Activated CD8-positive, alpha-beta T cell treated with anti-CD3 and anti-CD28 coated beads for 36 hours (primary cell): ENCODE results near the gene TRIL. TPM values are rescaled to one million over a fixed set of nuclear protein-coding genes. Genes with fewer than 3 reads are reported as not detected.

Experiments
- ATAC-seq: fragments of 200-7000 bp; cut with Tn5 transposase; one replicate; pipeline ENCODE4 v1.10.0; 2021; ENCODE audit warnings: mild to moderate bottlenecking, moderate library complexity
- CTCF ChIA-PET: fragments of 350-600 bp; sonication (Branson Sonifier 250); formaldehyde crosslinking; loops from one replicate; lab custom pipeline; 2021; ENCODE audit warnings: antibody characterized with exemption; lab: Charles Lee
- POLR2A ChIA-PET: fragments of 350-600 bp; sonication (Branson Sonifier 250); formaldehyde crosslinking; loops from one replicate; lab custom pipeline; 2021; ENCODE audit warnings: antibody characterized with exemption; lab: Charles Lee
- DNase-seq: peaks from one replicate; pipeline ENCODE4 v3.0.0-alpha.2; 2020
- H3K27ac Mint-ChIP-seq: one replicate; pipeline ENCODE4 v1.8.0; 2021; ENCODE audit warnings: mild to moderate bottlenecking, mixed read lengths
- H3K27me3 Mint-ChIP-seq: one replicate; pipeline ENCODE4 v1.8.0; 2021; ENCODE audit warnings: mixed read lengths
- H3K36me3 Mint-ChIP-seq: one replicate; pipeline ENCODE4 v1.8.0; 2021; ENCODE audit warnings: low read depth, mixed read lengths
- H3K4me1 Mint-ChIP-seq: one replicate; pipeline ENCODE4 v1.8.0; 2021; ENCODE audit warnings: low read depth, mixed read lengths
- H3K4me3 Mint-ChIP-seq: one replicate; pipeline ENCODE4 v1.8.0; 2021; ENCODE audit warnings: mild to moderate bottlenecking, moderate library complexity, mixed read lengths
- H3K9me3 Mint-ChIP-seq: one replicate; pipeline ENCODE4 v1.8.0; 2021; ENCODE audit warnings: mixed read lengths
- intact Hi-C: fragments of 100-400 bp; cut with micrococcal nuclease; formaldehyde crosslinking; loops from one replicate; pipeline ENCODE4 v1.10.0; 2022
- total RNA-seq, 2 experiments: library from RNA; stranded (reverse); gene quantifications; one replicate each; pipeline ENCODE4 v1.2.3, GENCODE V29; 2021
- TF ChIP-seq, protein P1 (sequence below): fragments of 200-600 bp; IDR thresholded peaks from one replicate; pipeline ENCODE4 v1.8.0; 2022; ENCODE audit warnings: antibody characterized with exemption, mild to moderate bottlenecking

TRIL gene
- total RNA-seq, 2 experiments from 2014 or later = not detected

- no peak overlapping the region for H3K27ac Mint-ChIP-seq
- H3K36me3 Mint-ChIP-seq = no peaks in the 10 kb centered on the region
Observed at GRCh38 chr7:28920424-28920823, 37.7 kb downstream of the TRIL start.

DNA sequence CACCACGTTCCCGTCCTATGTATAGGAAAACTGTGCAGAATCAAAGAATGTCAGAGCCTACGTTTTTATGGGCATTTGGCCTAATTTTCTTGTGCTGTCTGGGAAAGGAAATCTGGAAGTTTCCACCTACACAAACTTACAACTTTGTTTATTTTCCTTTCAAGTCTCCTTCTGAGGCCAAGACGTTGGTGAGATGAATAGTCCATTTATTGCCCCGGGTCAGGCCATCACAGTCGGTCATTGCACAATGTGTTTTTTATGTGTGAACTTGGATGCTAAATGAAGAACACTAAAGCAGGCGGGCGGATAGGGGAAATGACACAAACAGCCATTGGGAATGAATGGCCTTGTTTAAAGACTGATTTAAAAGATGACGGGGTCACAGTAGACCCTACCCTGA is 38.6 kb downstream of the TRIL start:
- Mint-ChIP-seq H3K4me3 (no peak overlapping the region), H3K27ac (no peak overlapping the region)
- CTCF ChIA-PET = interaction anchor here (3.1 to 9.8 kb wide), 5 partner anchors 14 to 488 kb away, joined by 13 to 331 read pairs (median 43); no protein-coding TSS in a partner anchor

More at GRCh38 chr7:28920424-28920823, 37.7 kb downstream of the TRIL start:
- DNase-seq (no peak), ATAC-seq (no peak)
- POLR2A ChIA-PET = interaction anchor here (1.1 kb wide), 1 partner anchor 8 kb away, joined by 3 read pairs; no protein-coding TSS in a partner anchor
- CTCF ChIA-PET = interaction anchor here (0.6 to 9.8 kb wide), 12 partner anchors 8 to 488 kb away, joined by 3 to 331 read pairs (median 22); partner anchors contain the start of gene TRIL
- Mint-ChIP-seq H3K4me3 (no peak overlapping the region), H3K9me3 (no peaks in the 10 kb centered on the region), H3K4me1 (peaks cover 8% of the 10 kb centered on the region), H3K27me3 (no peaks in the 10 kb centered on the region)
- intact Hi-C loops = no loop called here
- TF ChIP-seq, protein P1, sequence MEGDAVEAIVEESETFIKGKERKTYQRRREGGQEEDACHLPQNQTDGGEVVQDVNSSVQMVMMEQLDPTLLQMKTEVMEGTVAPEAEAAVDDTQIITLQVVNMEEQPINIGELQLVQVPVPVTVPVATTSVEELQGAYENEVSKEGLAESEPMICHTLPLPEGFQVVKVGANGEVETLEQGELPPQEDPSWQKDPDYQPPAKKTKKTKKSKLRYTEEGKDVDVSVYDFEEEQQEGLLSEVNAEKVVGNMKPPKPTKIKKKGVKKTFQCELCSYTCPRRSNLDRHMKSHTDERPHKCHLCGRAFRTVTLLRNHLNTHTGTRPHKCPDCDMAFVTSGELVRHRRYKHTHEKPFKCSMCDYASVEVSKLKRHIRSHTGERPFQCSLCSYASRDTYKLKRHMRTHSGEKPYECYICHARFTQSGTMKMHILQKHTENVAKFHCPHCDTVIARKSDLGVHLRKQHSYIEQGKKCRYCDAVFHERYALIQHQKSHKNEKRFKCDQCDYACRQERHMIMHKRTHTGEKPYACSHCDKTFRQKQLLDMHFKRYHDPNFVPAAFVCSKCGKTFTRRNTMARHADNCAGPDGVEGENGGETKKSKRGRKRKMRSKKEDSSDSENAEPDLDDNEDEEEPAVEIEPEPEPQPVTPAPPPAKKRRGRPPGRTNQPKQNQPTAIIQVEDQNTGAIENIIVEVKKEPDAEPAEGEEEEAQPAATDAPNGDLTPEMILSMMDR = no peak

DNA sequence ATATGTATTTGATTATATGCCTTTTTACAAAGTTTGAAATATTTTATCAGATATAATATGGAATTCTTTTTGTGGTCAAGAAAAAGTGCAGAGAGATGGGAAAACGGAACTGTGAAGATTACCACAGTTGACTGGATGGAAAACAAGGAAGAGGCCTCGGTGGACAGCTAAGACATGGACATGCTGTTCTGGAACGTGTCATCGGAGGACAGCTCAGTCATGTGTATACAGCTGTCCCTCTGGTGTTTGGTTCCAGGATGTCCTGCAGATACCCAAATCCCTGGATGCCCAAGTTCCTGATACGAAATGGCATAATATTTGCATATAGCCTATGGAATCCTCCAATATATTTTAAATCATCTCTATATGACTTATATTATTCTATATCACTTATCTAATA is 49.4 kb downstream of the TRIL start:
- no peaks in the 10 kb centered on the region for H3K4me1 Mint-ChIP-seq
- DNase-seq (no peak), ATAC-seq (no peak)
- H3K4me3 Mint-ChIP-seq = no peak overlapping the region
- TF ChIP-seq, protein P1 = no peak
- ChIA-PET CTCF (interaction anchor here (0.6 to 2.6 kb wide), 2 partner anchors 18 to 198 kb away, joined by 4 to 13 read pairs; no protein-coding TSS in a partner anchor), POLR2A (no interaction called here)
- no peaks in the 10 kb centered on the region for H3K36me3 Mint-ChIP-seq
- intact Hi-C loops = no loop called here
- H3K9me3 Mint-ChIP-seq = peaks cover 9% of the 10 kb centered on the region
- H3K27me3 Mint-ChIP-seq = peaks cover 8% of the 10 kb centered on the region
- H3K27ac Mint-ChIP-seq = no peak overlapping the region

More for the DNA sequence above, 38.6 kb downstream of the TRIL start:
- POLR2A ChIA-PET = interaction anchor here (1.1 kb wide), 1 partner anchor 9 kb away, joined by 3 read pairs; no protein-coding TSS in a partner anchor
- Mint-ChIP-seq H3K9me3 (no peaks in the 10 kb centered on the region), H3K27me3 (no peaks in the 10 kb centered on the region), H3K36me3 (no peaks in the 10 kb centered on the region), H3K4me1 (peaks cover 8% of the 10 kb centered on the region)
- TF ChIP-seq, protein P1 = no peak
- no peak for ATAC-seq
- no peak for DNase-seq
- intact Hi-C loops = no loop called here

DNA sequence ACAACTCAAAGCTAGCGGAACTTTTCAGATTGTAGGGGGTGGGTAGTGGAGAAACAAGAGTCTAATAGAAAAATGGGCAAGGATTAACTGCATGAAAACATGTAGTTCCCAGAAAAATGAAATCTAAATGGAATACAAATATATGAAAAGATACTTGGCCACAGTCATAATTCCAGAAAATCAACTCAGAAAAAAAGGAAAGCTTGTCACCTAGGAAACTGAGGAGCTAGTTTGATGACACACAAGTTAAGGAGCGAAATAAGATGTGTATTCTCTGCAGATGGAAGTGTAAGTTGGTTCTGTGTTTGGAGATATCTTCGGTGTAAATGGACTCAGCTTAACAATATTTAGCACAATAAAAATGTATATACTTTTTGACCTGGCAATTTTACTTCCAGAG is 52.7 kb downstream of the TRIL start:
- TF ChIP-seq, protein P1 = no peak
- ATAC-seq (no peak), DNase-seq (no peak)
- CTCF ChIA-PET = interaction anchor here (0.9 to 2.7 kb wide), 2 partner anchors 17 to 22 kb away, joined by 4 to 10 read pairs; no protein-coding TSS in a partner anchor
- H3K27ac Mint-ChIP-seq = no peak overlapping the region
- intact Hi-C loops = no loop called here
- no peaks in the 10 kb centered on the region for H3K36me3 Mint-ChIP-seq
- POLR2A ChIA-PET = no interaction called here
- H3K9me3 Mint-ChIP-seq = no peaks in the 10 kb centered on the region
- H3K4me1 Mint-ChIP-seq = no peaks in the 10 kb centered on the region
- H3K27me3 Mint-ChIP-seq = peaks cover 6% of the 10 kb centered on the region
- H3K4me3 Mint-ChIP-seq = no peak overlapping the region

GRCh38 chr7:28904578-28905048 is 53.5 kb downstream of the TRIL start:
- DNase-seq (no peak), ATAC-seq (no peak)
- no peak overlapping the region for H3K4me3 Mint-ChIP-seq
- TF ChIP-seq, protein P1 = no peak
- no peaks in the 10 kb centered on the region for H3K4me1 Mint-ChIP-seq
- ChIA-PET CTCF (interaction anchor here (1.3 kb wide), 1 partner anchor 23 kb away, joined by 7 read pairs; no protein-coding TSS in a partner anchor), POLR2A (no interaction called here)
- H3K27ac Mint-ChIP-seq = no peak overlapping the region
- H3K27me3 Mint-ChIP-seq = peaks cover 8% of the 10 kb centered on the region
- intact Hi-C loops = no loop called here
- H3K36me3 Mint-ChIP-seq = no peaks in the 10 kb centered on the region
- no peaks in the 10 kb centered on the region for H3K9me3 Mint-ChIP-seq
